Gastrocnemius medialis (tissue), 4 donors: ENCODE data around the gene LILRA5. TPM values are rescaled to one million over a fixed set of nuclear protein-coding genes. Genes with fewer than 3 reads are reported as not detected.
"Not testable (repeated sequence)": the region's sequence is repeated elsewhere in the genome, so short reads cannot be mapped to it uniquely, and the experiment has no call there.

Source experiments
- ATAC-seq, 2 donors: fragments of 150-250 bp; one replicate each; pipeline ENCODE4 v1.9.1; 2016
- DNase-seq, 2 donors: peaks; one replicate each; pipeline ENCODE4 v3.0.0-alpha.2; 2019
- H3K27ac ChIP-seq, 4 donors: fragments of 200-600 bp; sonication (generic); 1 replicate in 1 of 4; 2 replicates in 3 of 4; pipeline ENCODE4 v1.5.1; 2016 to 2018; ENCODE audit warnings: mild to moderate bottlenecking in 2 of 4, moderate library complexity in 1 of 4
- H3K27me3 ChIP-seq, 3 donors: fragments of 200-600 bp; sonication (generic) in 2 of 3; 1 replicate in 1 of 3; 2 replicates in 2 of 3; pipeline versions ENCODE4 v1.5.1 to v1.6.0; 2016 to 2019; ENCODE audit warnings: mild to moderate bottlenecking in 1 of 3, moderate library complexity in 1 of 3
- H3K36me3 ChIP-seq, 2 donors: fragments of 200-600 bp; sonication (generic) in 1 of 2; one replicate each; pipeline ENCODE4 v1.5.1; 2017 to 2018
- H3K4me1 ChIP-seq, 2 donors: fragments of 200-600 bp; sonication (generic) in 1 of 2; one replicate each; pipeline ENCODE4 v1.5.1; 2016 to 2017; ENCODE audit warnings: mild to moderate bottlenecking in 2 of 2
- H3K4me3 ChIP-seq, 4 donors: fragments of 200-600 bp; sonication (generic) in 3 of 4; 1 replicate in 1 of 4; 2 replicates in 3 of 4; pipeline ENCODE4 v1.5.1; 2016 to 2019; ENCODE audit warnings: mild to moderate bottlenecking in 2 of 4
- H3K9me3 ChIP-seq, 3 donors: fragments of 200-600 bp; sonication (generic) in 2 of 3; 1 replicate in 1 of 3; 2 replicates in 2 of 3; pipeline ENCODE4 v1.5.1; 2016 to 2019
- CTCF ChIP-seq, 5 experiments: fragments of 450-650 bp in 3 of 5; fragments of 200-600 bp in 2 of 5; sonication (generic) in 2 of 5; IDR thresholded peaks in 4 of 5; conservative IDR thresholded peaks in 1 of 5; 1 replicate in 4 of 5; 2 replicates in 1 of 5; pipeline ENCODE4 v1.5.1; 2016 to 2019; ENCODE audit warnings: antibody characterized with exemption in 5 of 5, mild to moderate bottlenecking in 3 of 5, moderate library complexity in 3 of 5
- POLR2A ChIP-seq, 2 donors: fragments of 450-650 bp; IDR thresholded peaks; one replicate each; pipeline ENCODE4 v1.6.1; 2017; ENCODE audit warnings: antibody characterized with exemption in 2 of 2, mild to moderate bottlenecking in 2 of 2, moderate library complexity in 2 of 2
- in situ Hi-C, 4 donors: fragments of 200-750 bp; cut with MboI; loops; one replicate each; pipeline versions ENCODE4 v1.15.0 to v1.8.0; 2017; ENCODE audit warnings: low sequenced_read_pairs in 4 of 4
- intact Hi-C: fragments of 100-400 bp; cut with DNase I; formaldehyde crosslinking; loops from one replicate; pipeline ENCODE4 v1.15.1; 2023; ENCODE audit warnings: low total_unique reads
- total RNA-seq, 4 donors: library from RNA; depleted of rRNA; stranded (reverse); fragments of >200 nt; gene quantifications; one replicate each; pipeline versions ENCODE4 v1.1.0 to v1.2.3, GENCODE V29; 2016

LILRA5 gene
- total RNA-seq, 4 donors from 2014 or later: 0.98 to 2.4 (median 1.1) TPM; not detected in 1

GRCh38 chr19:54275951-54276350 is 37.0 kb downstream of the LILRA5 start:
- H3K4me1 ChIP-seq: no peaks in the 10 kb centered on the region
- ATAC-seq (no peak), DNase-seq (no peak)
- no peaks in the 10 kb centered on the region for H3K36me3 ChIP-seq
- in situ Hi-C loops (no loop called here), intact Hi-C loops (no loop called here)
- H3K4me3 ChIP-seq: no peak overlapping the region
- no peak for TF ChIP-seq POLR2A (IDR thresholded peaks at IDR 0.05)
- no peak for TF ChIP-seq CTCF (IDR thresholded peaks at IDR 0.05 in 4 of 5, conservative IDR thresholded peaks at IDR 0.05 in 1 of 5)
- no peaks in the 10 kb centered on the region for H3K9me3 ChIP-seq
- peaks cover 0 to 5% (median 0%) of the 10 kb centered on the region in 3 donors for H3K27me3 ChIP-seq
- no peak overlapping the region for H3K27ac ChIP-seq

- H3K36me3 ChIP-seq, H3K27ac ChIP-seq, in situ Hi-C loops, H3K27me3 ChIP-seq, ATAC-seq, intact Hi-C loops, DNase-seq, H3K4me1 ChIP-seq, H3K4me3 ChIP-seq, H3K9me3 ChIP-seq: not testable (repeated sequence)
Observed at GRCh38 chr19:54274516-54274915, 38.5 kb downstream of the LILRA5 start.

- Histone ChIP-seq H3K4me1 (no peaks in the 10 kb centered on the region), H3K27ac (no peak overlapping the region), H3K27me3 (no peaks in the 10 kb centered on the region), H3K36me3 (no peaks in the 10 kb centered on the region), H3K4me3 (no peak overlapping the region), H3K9me3 (no peaks in the 10 kb centered on the region)
- in situ Hi-C loops: no loop called here
- DNase-seq: no peak
- no peak for TF ChIP-seq CTCF (IDR thresholded peaks at IDR 0.05 in 4 of 5, conservative IDR thresholded peaks at IDR 0.05 in 1 of 5)
- TF ChIP-seq POLR2A (IDR thresholded peaks at IDR 0.05): no peak
- ATAC-seq: no peak
- intact Hi-C loops: no loop called here
Observed at GRCh38 chr19:54273821-54274220, 39.1 kb downstream of the LILRA5 start.

GRCh38 chr19:54272181-54272580 is 40.8 kb downstream of the LILRA5 start:
- in situ Hi-C loops, H3K36me3 ChIP-seq, ATAC-seq, H3K27ac ChIP-seq, H3K27me3 ChIP-seq, H3K9me3 ChIP-seq, intact Hi-C loops, H3K4me3 ChIP-seq, DNase-seq, H3K4me1 ChIP-seq: not testable (repeated sequence)

- H3K27me3 ChIP-seq, DNase-seq, intact Hi-C loops, ATAC-seq, H3K4me3 ChIP-seq, H3K9me3 ChIP-seq, H3K36me3 ChIP-seq, H3K27ac ChIP-seq, in situ Hi-C loops, H3K4me1 ChIP-seq: not testable (repeated sequence)
Observed at GRCh38 chr19:54271587-54271986, 41.4 kb downstream of the LILRA5 start.

- H3K36me3 ChIP-seq: no peaks in the 10 kb centered on the region
- ATAC-seq (no peak), DNase-seq (peak in 1 of 2 donors; percentile 28)
- no peaks in the 10 kb centered on the region for H3K27me3 ChIP-seq
- H3K4me1 ChIP-seq: no peaks in the 10 kb centered on the region
- intact Hi-C loops: no loop called here
- no peak overlapping the region for H3K4me3 ChIP-seq
- TF ChIP-seq POLR2A (IDR thresholded peaks at IDR 0.05) (no peak), CTCF (IDR thresholded peaks at IDR 0.05 in 4 of 5, conservative IDR thresholded peaks at IDR 0.05 in 1 of 5) (no peak)
- no peaks in the 10 kb centered on the region for H3K9me3 ChIP-seq
- H3K27ac ChIP-seq: no peak overlapping the region
- in situ Hi-C loops: no loop called here
Observed at GRCh38 chr19:54271106-54271505, 41.9 kb downstream of the LILRA5 start.
